SH-SY5Y (cell line): ENCODE results near the gene MARCHF5.

Experiments used
- GATA2 ChIP-seq: IDR thresholded peaks from 2 replicates; pipeline ENCODE4 v1.6.1; 2011; ENCODE audit warnings: mild to moderate bottlenecking, low read depth, low read length
- GATA3 ChIP-seq: IDR thresholded peaks from 2 replicates; pipeline ENCODE4 v1.6.1; 2011; ENCODE audit warnings: low read depth, mild to moderate bottlenecking, low read length, moderate library complexity

GRCh38 chr10:92354587-92354986 is 63.6 kb downstream of the MARCHF5 start:
- no peak for TF ChIP-seq GATA2
- no peak for TF ChIP-seq GATA3
